Natural killer cell treated with Interleukin-12 subunit alpha and Interleukin-12 subunit beta and Interleukin-15 and Interleukin-18, amount 100 ng/mL, for 72 hours (primary cell): ENCODE results near the gene ASTL. TPM values are rescaled to one million over a fixed set of nuclear protein-coding genes. Genes with fewer than 3 reads are reported as not detected.
A peak's percentile ranks its signal among the peaks of the same experiment; 100 is the strongest.
"Not testable (repeated sequence)": the region's sequence is repeated elsewhere in the genome, so short reads cannot be mapped to it uniquely, and the experiment has no call there.

Experiments
- ATAC-seq, 2 donors: fragments of 150-1000 bp; cut with Tn5 transposase in 1 of 2; sonication (Bioruptor Pico), chemical (Tn5 transposase) in 1 of 2; 2 replicates each; pipeline ENCODE4 v1.10.0; 2021
- DNase-seq: peaks from one replicate; pipeline ENCODE4 v3.0.0; 2022; ENCODE audit warnings: low spot score
- H3K27ac Mint-ChIP-seq, 2 donors: 1 replicate in 1 of 2; 2 replicates in 1 of 2; pipeline ENCODE4 v1.8.0; 2022; ENCODE audit warnings: mixed read lengths in 2 of 2, mild to moderate bottlenecking in 1 of 2, moderate library complexity in 1 of 2
- H3K27me3 Mint-ChIP-seq, 2 donors: 1 replicate in 1 of 2; 2 replicates in 1 of 2; pipeline ENCODE4 v1.8.0; 2022; ENCODE audit warnings: mixed read lengths in 2 of 2
- H3K36me3 Mint-ChIP-seq: one replicate; pipeline ENCODE4 v1.8.0; 2022; ENCODE audit warnings: mixed read lengths
- H3K4me1 Mint-ChIP-seq, 2 donors: 1 replicate in 1 of 2; 2 replicates in 1 of 2; pipeline ENCODE4 v1.8.0; 2022; ENCODE audit warnings: low read depth in 2 of 2, mixed read lengths in 2 of 2, mild to moderate bottlenecking in 1 of 2
- H3K4me3 Mint-ChIP-seq: one replicate; pipeline ENCODE4 v1.8.0; 2022; ENCODE audit warnings: mixed read lengths
- H3K9me3 Mint-ChIP-seq: 2 replicates; pipeline ENCODE4 v1.8.0; 2022; ENCODE audit warnings: mixed read lengths
- total RNA-seq, 2 donors: library from RNA; stranded (reverse); gene quantifications; one replicate each; pipeline ENCODE4 v1.2.3, GENCODE V29; 2022

ASTL gene
- total RNA-seq, 2 donors from 2014 or later, result 0.92 TPM; not detected in 1

DNA sequence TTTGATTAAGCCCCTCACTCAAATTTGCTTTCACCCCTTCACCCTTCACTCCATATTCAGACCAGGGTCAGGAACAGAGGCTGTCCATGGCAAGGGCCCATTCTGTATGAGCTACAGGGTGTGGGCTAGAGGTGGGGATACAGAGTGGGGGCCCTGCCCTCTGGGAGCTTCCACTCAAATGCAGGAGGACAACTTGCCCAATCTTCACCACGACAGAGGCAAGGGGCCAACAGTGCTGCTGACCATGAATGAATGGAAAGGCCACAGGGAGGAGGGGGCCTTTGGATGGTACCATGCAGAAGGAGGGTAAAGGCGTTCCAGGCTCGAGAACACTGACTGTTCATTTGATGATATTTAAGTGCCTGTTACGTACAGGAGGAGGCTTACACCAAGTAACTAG lies 44.8 kb downstream of the ASTL start:
- DNase-seq (no peak), ATAC-seq (no peak)
- no peaks in the 10 kb centered on the region for H3K36me3 Mint-ChIP-seq
- H3K4me1 Mint-ChIP-seq, result no peaks in the 10 kb centered on the region
- no peak overlapping the region for H3K27ac Mint-ChIP-seq
- peaks cover 4 to 12% of the 10 kb centered on the region in 2 donors for H3K27me3 Mint-ChIP-seq
- no peak overlapping the region for H3K4me3 Mint-ChIP-seq
- H3K9me3 Mint-ChIP-seq, result no peaks in the 10 kb centered on the region

DNA sequence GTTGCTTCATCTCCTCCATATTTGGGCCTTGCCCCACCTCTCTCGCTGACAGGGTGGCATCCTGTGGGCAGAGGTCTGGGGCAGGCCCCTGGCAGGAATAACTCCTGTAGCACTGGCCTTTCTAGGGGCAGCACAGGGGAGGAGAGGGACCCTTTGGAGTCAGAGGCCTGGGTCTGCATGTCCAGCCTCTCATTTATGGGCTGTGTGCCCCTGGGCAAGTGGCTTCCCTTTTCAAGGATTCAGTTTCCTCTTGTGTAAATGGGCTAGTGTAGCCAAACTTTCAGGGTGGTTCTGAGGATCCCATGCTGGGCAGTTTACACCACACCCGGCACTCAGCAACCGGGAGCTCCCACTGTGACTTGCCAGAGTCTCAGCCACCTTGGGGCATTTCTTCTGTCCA lies 45.4 kb downstream of the ASTL start:
- Mint-ChIP-seq H3K4me1 (no peaks in the 10 kb centered on the region), H3K9me3 (no peaks in the 10 kb centered on the region), H3K27me3 (peaks cover 4 to 12% of the 10 kb centered on the region in 2 donors), H3K36me3 (no peaks in the 10 kb centered on the region), H3K27ac (no peak overlapping the region), H3K4me3 (no peak overlapping the region)
- ATAC-seq (no peak), DNase-seq (no peak)

DNA sequence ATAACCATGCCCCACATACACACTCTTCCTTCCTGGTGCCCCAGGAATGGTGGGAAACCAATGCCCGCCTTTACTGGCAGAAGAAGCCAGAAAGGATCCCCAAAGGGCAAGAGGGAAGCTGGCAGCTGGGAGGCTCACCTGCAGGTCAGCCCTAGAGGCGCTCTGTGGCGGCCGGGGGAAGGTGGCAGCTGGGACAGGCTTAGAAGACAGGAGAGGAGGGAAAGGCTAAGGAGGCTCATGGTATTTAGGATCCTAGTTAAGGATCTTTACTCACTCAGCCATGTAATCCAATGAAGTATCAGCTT lies 45.8 kb downstream of the ASTL start:
- peak in 1 of 2 donors; percentile 11 for ATAC-seq
- H3K9me3 Mint-ChIP-seq, result no peaks in the 10 kb centered on the region

DNA sequence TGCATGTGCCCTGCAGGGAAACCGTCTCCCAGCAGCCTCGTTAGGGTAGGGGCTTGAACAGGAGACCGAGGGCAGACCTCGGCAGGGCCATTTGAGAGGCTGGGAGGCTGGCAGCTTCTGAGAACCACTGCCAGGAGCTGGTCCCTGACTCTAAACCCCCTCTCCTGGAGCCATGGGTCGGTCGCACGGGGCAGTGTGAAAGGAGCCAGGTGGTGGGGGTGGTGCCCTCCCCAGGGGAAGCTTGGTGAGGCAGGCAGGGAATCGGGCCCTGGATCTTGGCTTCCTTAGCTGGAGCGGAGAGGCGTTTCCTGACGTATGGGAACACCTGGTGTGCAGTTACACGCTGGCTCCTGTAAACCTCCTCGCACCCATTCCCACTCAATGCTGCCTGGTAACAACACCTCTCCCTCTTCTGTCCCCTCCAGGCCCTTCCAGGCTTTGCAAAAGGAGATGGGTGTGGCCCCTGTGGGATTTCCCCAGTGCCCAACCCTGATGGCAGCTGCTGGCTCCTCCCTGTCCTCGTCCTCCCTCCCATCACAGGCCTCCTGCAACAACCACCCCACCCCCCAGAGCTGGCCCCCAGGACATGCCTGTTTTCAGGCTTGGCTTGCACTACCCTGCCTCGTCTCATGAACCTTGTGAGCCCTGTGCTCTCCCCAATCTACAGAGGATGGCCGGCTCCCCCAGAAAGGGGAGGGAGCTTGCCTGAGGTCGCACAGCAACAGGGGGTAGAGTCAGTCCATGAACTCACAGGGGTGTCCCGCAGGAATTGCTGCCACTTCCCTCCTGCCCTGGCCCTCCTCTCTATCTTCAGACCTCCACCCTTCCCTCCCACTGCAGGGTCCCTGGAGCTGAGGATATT lies 46.4 kb downstream of the ASTL start:
- Mint-ChIP-seq H3K27me3 (peaks cover 4 to 12% of the 10 kb centered on the region in 2 donors), H3K36me3 (no peaks in the 10 kb centered on the region), H3K9me3 (no peaks in the 10 kb centered on the region), H3K27ac (no peak overlapping the region), H3K4me3 (no peak overlapping the region), H3K4me1 (no peaks in the 10 kb centered on the region)
- DNase-seq, result no peak
- peak in 1 of 2 donors; percentile 11 for ATAC-seq

More for the DNA sequence above, 45.8 kb downstream of the ASTL start:
- peaks cover 4 to 12% of the 10 kb centered on the region in 2 donors for H3K27me3 Mint-ChIP-seq
- no peaks in the 10 kb centered on the region for H3K36me3 Mint-ChIP-seq
- DNase-seq, result no peak
- H3K4me1 Mint-ChIP-seq, result no peaks in the 10 kb centered on the region
- no peak overlapping the region for H3K4me3 Mint-ChIP-seq
- no peak overlapping the region for H3K27ac Mint-ChIP-seq

DNA sequence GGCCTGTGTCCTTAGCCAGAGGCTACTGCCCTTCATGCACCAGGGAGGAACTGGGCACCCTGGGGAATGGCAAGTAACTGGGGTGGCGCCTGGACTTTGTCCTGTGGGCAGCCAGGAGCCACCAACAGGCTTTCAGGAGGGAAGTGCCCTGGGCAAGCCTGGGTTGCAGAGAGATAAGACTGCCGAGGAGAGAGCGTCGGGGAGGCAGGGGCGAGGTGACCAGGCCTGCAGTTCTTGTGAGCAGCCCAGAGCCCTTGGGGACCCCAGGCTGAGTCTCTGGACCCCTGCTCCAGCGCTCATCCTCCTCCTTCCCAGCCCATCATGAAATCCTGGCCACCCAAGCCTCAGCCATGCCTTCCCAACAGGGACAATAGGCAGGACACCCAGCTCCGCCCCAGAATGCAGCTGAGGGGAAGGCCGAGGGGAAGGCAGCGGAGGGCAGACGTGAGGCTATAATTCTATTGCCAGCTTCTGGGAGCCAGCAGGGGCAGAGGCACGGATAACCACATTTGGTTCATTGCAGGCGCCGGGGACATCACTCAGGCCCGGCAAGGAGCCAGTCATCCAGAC lies 47.1 kb downstream of the ASTL start:
- ATAC-seq (no peak), DNase-seq (no peak)
- Mint-ChIP-seq H3K36me3 (no peaks in the 10 kb centered on the region), H3K4me3 (no peak overlapping the region), H3K4me1 (no peaks in the 10 kb centered on the region), H3K27me3 (peaks cover 4 to 9% of the 10 kb centered on the region in 2 donors), H3K9me3 (no peaks in the 10 kb centered on the region), H3K27ac (no peak overlapping the region)

DNA sequence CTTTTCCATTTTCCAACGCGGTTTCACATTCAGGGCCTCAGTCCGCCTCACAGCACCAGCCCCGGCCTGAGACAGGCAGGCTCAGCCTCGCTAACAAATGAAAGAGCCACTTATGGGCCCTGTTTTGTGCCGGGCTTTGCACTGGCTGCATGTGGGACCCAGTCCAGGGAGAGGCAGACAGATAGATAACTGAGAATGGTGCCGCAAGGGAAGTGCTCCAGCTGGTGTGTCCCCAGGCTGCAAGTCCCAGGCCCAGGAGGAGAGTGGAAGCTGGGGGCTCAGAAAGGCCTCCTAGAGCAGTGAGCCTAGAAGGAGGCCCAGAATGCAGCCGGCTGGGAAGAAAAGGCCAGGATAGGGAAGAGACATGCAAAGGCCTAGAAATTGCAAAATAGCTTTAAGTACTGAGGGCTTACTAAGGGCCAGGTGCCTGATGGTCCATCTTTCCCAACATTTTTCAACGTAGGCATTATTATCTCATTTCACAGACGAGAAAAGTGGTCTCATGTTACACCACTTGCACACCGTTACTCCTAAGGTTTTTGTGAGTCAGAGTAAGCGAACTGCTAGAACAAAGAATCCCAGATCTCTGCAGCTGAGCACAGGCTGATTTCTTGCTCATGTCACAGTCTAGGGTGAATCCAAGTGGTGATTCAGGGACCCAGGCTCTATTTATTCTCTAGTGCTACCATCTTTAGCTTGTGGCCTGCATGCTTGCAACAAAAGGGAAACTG lies 47.9 kb downstream of the ASTL start:
- H3K36me3 Mint-ChIP-seq, result no peaks in the 10 kb centered on the region
- ATAC-seq (no peak), DNase-seq (no peak)
- H3K27ac Mint-ChIP-seq, result no peak overlapping the region
- no peaks in the 10 kb centered on the region for H3K9me3 Mint-ChIP-seq
- no peak overlapping the region for H3K4me3 Mint-ChIP-seq
- peaks cover 2 to 8% of the 10 kb centered on the region in 2 donors for H3K27me3 Mint-ChIP-seq
- no peaks in the 10 kb centered on the region for H3K4me1 Mint-ChIP-seq

DNA sequence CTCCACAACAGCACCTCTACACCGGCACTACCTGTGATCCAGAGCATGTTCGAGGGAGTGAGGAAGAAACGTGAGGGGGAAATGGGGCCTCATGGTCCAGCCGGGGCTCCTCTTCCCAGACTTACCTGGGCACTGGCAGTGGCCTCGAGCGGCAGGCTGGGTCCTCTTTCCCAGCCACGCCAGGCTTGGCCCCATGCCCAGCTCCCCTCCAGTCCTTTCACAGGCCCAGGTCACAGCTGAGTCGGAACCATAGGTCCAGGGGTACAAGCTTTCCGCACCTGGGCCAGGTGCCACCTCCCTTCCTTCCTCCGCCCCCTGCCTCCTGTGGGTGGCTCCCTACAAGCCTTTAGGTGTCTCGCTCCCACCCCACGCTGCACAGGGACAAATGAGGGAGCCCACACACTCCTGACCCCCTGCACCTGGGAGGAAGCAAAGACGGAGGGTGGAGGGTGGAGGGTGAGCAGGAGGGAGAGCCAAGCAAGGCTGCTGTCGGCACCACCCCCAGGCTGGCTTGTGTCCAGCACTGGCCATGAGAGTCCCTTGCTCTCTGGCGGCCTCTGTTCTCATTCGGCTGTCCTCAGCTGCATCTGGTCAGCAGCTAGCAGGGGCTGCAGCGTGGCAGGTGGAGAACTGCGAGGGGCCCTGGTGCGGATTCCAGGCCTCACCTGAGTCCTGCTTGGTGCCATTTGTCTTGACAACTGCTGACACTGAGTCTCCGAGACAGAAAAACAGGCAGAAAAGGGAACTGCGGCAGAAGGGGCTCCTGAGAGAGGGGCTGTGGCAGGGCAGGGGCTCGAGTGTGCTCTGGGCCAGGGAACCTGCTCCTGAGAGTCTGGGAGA lies 48.7 kb downstream of the ASTL start:
- Mint-ChIP-seq H3K27me3 (peaks cover 0 to 7% of the 10 kb centered on the region in 2 donors), H3K9me3 (no peaks in the 10 kb centered on the region), H3K36me3 (no peaks in the 10 kb centered on the region), H3K4me3 (no peak overlapping the region), H3K27ac (no peak overlapping the region), H3K4me1 (no peaks in the 10 kb centered on the region)
- no peak for DNase-seq
- ATAC-seq, result no peak

DNA sequence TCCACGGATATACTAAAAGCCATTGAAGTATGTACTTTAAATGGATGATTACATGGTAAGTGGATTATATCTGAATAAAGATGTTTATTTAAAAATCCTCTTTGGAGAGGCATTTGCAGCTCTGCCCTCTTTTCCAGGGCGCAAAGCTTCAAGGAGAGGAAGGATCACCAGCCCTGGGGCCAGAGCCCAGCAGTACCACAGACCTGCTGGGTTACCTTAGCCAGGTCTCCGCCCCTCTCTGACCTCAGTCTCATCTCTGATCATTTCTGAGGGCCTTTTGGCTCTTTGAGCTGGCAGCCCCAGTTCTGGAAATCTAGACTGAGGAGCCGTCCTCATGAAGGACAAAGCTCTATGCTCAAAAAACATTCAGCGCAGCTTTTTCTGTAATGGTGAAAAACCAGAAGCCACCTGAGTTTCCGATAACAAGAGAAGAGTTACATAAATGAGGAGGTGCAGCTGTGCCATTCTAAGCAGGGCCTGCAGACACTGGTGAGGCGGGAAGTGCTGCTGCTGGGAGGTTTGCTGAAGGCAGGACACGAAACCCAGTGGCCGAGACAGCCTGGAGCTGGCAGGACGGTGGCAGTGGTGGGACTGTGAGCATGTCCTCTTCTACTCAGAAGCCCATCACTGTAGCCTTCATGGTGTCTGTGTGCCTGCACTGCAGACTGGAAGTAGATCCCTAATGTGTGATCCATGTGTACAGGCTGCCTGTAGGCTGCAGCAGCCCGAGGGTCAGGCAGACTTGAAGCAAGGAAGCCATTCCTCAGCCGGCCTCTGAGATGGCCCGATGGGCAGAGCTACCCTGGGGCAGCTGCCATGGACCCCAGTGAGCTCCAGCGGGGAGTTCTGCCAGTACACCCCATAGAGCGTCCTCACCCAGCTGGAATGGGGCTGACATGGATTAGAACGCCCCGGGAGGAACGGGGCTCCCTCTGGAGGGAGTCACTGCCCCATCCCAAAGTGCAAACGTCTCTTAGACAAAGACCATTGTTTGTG lies 49.7 kb downstream of the ASTL start:
- no peak overlapping the region for H3K27ac Mint-ChIP-seq
- ATAC-seq, result no peak
- DNase-seq, result no peak
- H3K36me3 Mint-ChIP-seq, result no peaks in the 10 kb centered on the region
- H3K4me1 Mint-ChIP-seq, result no peaks in the 10 kb centered on the region
- H3K27me3 Mint-ChIP-seq, result peaks cover 0 to 3% of the 10 kb centered on the region in 2 donors
- H3K4me3 Mint-ChIP-seq, result no peak overlapping the region
- H3K9me3 Mint-ChIP-seq, result no peaks in the 10 kb centered on the region

DNA sequence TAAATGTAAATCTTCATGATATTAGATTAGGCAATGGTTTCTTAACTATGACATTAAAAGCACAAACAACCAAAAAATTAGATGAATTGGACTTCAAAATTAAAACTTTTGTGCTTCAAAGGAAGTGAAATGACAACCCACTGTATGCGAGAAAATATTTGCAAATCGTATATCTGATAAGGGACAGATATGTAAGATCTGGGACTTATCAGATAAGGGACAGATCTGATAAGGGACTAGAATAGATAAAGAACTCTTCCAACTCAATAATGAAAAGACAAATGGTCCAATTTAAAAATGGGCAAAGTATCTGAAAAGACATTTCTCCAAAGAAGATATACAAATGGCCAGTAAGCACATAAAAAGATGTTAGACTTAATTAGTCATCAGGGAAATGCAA lies 51.2 kb downstream of the ASTL start:
- Mint-ChIP-seq H3K27me3 (peaks cover 0 to 2% of the 10 kb centered on the region in 2 donors), H3K27ac (no peak overlapping the region), H3K4me1 (no peaks in the 10 kb centered on the region), H3K9me3 (no peaks in the 10 kb centered on the region), H3K4me3 (no peak overlapping the region), H3K36me3 (no peaks in the 10 kb centered on the region)
- ATAC-seq (no peak), DNase-seq (no peak)

DNA sequence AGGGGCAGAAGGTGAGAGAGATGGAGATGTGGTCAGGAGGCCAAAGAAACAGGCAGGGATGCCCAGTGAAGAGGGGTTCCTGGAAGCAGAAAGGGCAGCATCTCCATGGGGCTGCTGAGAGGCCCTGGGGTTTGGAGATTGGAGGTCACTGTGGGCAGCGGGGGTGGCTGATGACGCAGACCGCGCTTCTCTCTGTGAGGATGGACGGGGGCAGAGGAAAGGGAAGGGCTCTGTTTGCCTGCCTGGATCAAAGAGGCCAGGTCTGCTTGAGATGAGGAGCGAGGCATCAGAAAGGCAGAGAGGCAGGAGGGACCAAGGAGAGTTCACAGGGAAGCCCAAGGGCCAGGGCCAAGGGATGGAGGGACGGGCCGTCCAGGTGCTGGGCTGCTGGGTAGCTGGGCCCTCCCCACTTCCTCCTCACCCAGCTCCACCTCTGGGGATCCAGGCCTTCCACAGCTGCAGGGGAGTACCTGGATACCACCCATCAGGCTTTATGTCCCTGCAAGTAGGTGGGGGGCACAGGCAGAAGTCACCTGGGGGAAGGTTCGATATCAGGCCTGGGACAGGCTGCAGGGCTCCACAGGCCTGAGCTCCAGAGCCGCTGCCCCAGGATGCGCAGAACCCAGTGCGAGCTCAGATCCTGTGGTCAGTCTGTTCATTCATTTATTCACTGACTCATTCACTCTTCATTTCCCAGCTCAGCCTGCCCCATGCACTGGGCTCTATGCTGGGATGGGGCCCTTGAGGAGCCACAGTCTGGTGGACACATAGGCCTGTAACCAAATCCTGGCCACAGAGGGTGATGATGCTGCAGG lies 52.6 kb downstream of the ASTL start:
- no peaks in the 10 kb centered on the region for H3K4me1 Mint-ChIP-seq
- H3K27ac Mint-ChIP-seq, result no peak overlapping the region
- DNase-seq, result no peak
- ATAC-seq, result no peak
- no peak overlapping the region for H3K4me3 Mint-ChIP-seq
- H3K9me3 Mint-ChIP-seq, result no peaks in the 10 kb centered on the region
- H3K27me3 Mint-ChIP-seq, result peaks cover 0 to 2% of the 10 kb centered on the region in 2 donors
- H3K36me3 Mint-ChIP-seq, result no peaks in the 10 kb centered on the region

DNA sequence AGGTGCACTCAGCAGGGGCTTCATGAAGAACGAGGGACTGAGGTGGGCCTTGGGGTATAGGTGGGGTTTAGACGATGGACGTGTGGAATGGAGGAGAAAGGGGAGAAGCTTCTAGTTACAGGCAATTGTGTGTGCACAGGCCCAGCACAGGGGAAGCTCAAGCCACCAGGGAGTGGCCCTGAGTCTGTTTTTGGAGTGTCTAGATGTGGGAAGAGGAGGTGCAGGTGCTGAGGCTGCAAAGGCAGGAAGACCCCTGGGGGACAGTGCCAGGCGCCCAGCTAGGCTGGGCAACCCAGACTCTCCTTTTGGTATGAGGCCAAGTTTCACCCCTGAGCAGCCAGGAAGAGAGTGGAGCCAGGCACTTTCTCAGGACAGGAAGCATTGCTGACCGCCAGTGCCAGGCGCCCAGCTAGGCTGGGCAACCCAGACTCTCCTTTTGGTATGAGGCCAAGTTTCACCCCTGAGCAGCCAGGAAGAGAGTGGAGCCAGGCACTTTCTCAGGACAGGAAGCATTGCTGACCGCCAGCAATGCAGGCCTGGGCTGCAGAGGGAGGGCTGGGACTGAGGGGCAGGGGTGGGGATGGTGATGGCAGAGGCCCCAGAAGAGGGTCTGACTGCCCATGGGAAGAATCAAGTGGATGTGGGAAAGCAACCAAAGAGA lies 53.3 kb downstream of the ASTL start:
- not testable (repeated sequence) for DNase-seq, ATAC-seq, H3K36me3 Mint-ChIP-seq, H3K27me3 Mint-ChIP-seq, H3K4me3 Mint-ChIP-seq, H3K4me1 Mint-ChIP-seq, H3K27ac Mint-ChIP-seq, H3K9me3 Mint-ChIP-seq
